ENCODE data around the gene S100A10. TPM values are rescaled to one million over a fixed set of nuclear protein-coding genes. Genes with fewer than 3 reads are reported as not detected.

The S100A10 gene, protein sequence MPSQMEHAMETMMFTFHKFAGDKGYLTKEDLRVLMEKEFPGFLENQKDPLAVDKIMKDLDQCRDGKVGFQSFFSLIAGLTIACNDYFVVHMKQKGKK
- total RNA-seq (2014; rRNA removed; shearing (Covaris generic)), result 373 and 385 TPM in 2 replicates
- 57.9 and 63.6 TPM in 2 replicates for polyA plus RNA-seq (2014; cell fraction: nucleus; rRNA removed)

DNA sequence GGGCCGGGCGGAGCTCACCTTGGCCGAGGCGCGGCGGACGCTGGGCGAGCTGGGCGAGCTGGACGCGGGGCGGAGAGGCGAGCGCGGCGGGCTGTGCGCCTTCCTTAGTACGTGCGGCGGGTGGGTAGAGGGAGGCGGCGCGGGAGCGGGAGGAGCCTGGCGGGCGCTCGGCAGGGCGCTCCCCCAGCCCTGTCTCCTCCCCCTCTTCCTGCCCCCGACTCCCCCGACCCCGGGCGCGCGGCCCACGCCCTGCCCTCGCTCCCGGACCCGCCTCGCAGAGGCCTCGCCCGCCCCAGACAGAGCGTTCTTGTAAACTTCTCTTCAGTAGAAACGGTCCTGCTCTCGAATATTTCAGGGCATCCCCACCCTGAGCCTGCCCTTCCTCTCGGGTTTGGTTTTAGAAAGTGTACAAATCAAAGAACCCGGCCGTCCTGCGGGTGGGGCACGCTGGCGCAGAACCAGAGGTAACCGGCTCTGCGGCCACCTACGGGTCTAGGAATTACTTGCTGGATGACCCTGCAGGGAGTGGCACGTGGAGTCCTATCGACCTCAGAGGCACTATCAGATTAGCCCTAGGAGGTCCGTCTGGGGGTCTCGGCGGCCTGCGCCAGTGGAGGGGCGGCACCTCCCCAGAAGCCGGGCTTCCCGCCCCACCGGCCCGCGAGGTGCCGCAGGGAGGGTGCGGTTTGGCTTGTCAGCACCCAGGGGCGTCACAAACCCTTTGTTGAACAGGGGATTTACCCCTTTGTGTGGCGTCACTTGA lies at the start of gene S100A10:
Gene S100A10, minus strand, starts transcription at position 126 of the 763 bp plus-strand sequence. CDS start 7,629 bp downstream, outside the sequence.
- peak; percentile 82 for DNase-seq (ENCODE audit: extremely low read depth, low read depth)

- no peak for DNase-seq (ENCODE audit: extremely low read depth, low read depth)
These were observed 48.4 kb upstream of the S100A10 start for GRCh38 chr1:152042030-152042429.

GRCh38 chr1:152039886-152040285 lies 46.2 kb upstream of the S100A10 start:
- no peak for DNase-seq (ENCODE audit: extremely low read depth, low read depth)

GRCh38 chr1:152039461-152039860 lies 45.8 kb upstream of the S100A10 start:
- no peak for DNase-seq (ENCODE audit: extremely low read depth, low read depth)

DNA sequence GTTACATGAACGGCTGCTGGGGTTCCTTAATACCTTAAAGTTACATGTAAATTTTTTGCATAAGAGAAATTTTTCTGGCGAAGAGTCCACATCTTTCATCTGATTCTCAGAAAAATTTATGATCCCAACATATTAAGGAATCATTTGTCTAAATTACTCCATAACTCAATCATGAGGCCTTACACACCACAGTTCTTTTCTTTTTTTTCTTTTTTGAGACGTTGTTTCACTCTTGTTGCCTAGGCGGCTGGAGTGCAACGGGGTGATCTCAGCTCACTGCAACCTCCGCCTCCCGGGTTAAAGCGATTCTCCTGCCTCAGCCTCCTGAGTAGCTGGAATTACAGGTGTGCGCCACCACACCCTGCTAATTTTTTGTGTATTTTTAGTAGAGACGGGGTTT lies 45.2 kb upstream of the S100A10 start:
- DNase-seq (ENCODE audit: extremely low read depth, low read depth), result no peak

GRCh38 chr1:152036267-152037216 lies 42.9 kb upstream of the S100A10 start, which contains the start of gene S100A11:
Gene S100A11 (minus strand): TSS chr1:152037004. CDS start chr1:152036915, 89 bp downstream.
- peak; percentile 91 for DNase-seq (ENCODE audit: extremely low read depth, low read depth)

DNA sequence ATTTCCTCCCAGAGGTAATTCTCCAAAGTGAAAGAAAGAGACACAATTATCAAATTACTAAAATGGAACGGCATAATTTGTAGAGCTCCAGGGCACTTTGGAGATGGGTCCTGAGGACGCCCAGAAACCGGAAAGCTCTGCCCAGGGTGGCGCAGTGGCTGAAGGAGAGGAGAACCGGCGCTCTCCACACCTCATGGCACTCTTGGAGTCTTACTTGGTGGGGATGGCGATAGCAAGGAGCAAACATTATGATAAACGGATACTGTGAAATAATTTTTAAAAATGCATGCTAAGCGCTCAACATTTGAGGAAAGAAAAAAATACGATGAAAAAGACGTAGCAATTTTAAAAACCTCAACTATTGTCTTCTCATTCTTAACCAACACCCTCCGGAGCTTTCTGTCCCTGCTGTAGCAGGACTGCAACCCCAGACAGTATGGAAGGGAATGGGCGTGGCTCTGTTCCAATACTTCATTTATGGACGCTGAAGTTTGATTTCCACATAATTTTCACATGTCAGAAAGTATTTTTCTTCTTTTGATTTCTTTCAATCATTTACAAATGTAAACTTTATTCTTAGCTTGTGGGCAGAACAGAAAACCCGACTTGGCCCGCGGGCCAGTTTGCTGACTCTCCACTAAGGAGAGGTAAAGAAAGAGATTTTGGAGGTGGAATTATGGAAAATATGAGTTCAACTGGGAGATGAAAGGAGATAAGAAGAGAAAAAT lies 42.0 kb upstream of the S100A10 start:
- DNase-seq (ENCODE audit: extremely low read depth, low read depth), result no peak

- peak; percentile 85 for DNase-seq (ENCODE audit: extremely low read depth, low read depth)
These were observed 41.2 kb upstream of the S100A10 start for GRCh38 chr1:152034654-152035538.

DNA sequence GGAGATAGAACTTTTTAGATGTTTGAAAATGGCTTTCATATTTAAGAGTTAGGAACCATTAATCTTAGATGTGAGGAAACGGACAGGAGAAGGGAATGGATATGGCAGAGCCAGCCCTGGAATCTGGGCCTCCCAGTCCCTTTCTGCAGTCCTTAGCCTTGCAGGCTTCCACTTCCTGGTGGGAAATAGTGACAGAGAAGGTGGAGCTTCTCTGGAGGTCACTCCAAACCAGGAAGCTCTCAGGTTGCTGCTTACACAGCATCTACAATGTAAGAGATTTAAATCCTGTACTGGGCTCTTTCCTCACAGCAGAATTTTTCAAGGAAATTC lies 40.6 kb upstream of the S100A10 start:
- DNase-seq (ENCODE audit: extremely low read depth, low read depth), result no peak

DNA sequence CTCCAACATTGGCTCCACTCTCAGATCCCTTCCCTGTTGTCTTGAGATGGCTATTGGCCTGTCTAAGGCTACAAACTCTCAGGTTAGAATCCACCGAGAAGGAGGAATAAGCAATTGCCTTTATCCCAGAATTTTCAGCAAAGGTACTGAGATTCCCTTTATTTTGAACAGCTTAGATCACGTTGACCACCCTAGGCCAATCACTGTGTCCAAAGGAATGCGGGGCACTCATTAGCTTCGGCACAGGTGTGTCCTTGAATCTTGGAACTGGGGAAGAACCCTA lies 36.2 kb upstream of the S100A10 start:
- no peak for DNase-seq (ENCODE audit: extremely low read depth, low read depth)

- DNase-seq (ENCODE audit: extremely low read depth, low read depth), result peak; percentile 54
These were observed 35.7 kb upstream of the S100A10 start for GRCh38 chr1:152029144-152029928.

DNA sequence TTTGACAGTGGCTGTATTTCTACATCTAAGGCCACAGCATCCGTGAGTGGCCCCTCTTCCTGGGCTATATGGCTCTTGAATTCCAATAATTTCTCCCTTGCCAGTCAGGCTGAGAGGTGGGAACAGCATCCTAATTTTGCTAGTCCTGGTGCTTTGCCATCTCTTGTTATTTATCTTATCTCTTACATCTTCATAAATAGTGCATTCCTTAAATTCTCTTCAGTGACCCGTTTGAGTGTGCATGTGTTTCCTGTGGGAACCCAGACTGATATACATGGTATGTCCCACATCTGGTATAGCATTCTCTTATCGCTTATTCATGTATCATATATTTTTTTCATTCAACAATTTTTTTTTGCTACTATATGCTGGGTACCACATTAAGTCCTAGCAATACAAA lies 33.2 kb upstream of the S100A10 start:
- DNase-seq (ENCODE audit: extremely low read depth, low read depth), result no peak

- DNase-seq (ENCODE audit: extremely low read depth, low read depth), result no peak
These were observed 30.6 kb upstream of the S100A10 start for GRCh38 chr1:152024223-152024622.

DNA sequence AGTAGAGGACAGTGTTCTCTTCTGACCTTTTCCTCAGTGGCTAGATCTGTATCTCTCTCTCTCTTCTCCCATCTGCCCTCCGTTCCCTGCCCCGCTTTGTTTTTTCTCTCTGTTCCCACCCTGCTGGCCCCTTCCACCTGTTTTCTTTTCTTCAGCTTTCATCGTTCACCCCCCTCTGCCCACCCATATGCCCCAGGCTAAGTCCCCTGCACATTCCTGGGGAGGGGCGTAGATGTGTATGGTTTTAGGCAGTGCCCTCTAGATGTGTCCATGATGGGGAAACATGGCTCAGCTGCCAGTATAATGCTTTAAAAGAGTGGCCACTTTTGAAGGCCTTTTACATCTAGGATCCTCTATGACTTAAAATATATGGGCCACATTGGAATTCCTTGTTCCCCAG lies 29.6 kb upstream of the S100A10 start:
- no peak for DNase-seq (ENCODE audit: extremely low read depth, low read depth)

DNA sequence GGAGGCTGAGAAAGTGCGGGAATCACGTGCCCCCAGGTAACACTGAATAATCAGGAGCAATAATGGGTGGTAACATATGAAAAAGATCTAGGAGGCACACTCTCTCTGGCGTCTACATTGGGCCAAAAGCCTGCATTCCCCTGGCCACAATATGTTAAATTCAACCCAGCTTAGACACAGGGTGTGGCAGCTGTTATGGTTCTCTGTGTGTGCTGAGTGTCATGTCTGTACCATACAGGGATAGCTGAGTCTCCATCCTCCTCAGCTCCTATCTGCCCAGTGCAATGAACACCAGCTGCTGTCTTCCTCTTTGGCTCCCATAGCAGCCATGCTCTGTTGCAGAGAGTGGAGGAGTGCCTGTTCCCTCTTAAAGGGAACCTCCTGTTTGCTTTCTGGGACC lies 28.8 kb upstream of the S100A10 start:
- no peak for DNase-seq (ENCODE audit: extremely low read depth, low read depth)

DNA sequence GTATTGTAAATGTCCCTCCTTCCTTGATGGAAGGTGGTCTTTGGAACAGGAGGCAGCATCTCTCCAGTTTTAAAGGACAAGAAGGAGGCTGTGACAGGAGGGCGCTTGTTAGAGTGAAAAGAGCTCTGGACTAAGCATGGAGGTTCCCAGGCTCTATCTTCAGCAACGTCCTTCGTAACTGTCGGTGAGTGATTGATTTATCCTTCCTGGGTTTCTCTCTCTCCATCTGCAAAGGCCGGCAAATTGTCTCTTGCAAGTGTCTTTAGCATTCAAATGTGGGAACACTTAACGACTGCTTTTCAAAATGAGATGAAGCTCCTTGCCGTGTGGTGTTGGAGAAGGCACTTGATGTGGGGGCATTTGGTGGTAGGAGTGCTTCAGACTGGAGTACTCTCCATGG lies 27.9 kb upstream of the S100A10 start:
- DNase-seq (ENCODE audit: extremely low read depth, low read depth), result no peak

- no peak for DNase-seq (ENCODE audit: extremely low read depth, low read depth)
These were observed 27.2 kb upstream of the S100A10 start for GRCh38 chr1:152020849-152021248.

GRCh38 chr1:152018537-152018936 lies 24.9 kb upstream of the S100A10 start:
- no peak for DNase-seq (ENCODE audit: extremely low read depth, low read depth)

GRCh38 chr1:152015766-152016165 lies 22.1 kb upstream of the S100A10 start:
- no peak for DNase-seq (ENCODE audit: extremely low read depth, low read depth)
